ENCODE measurements around the gene SLC38A11. TPM values are rescaled to one million over a fixed set of nuclear protein-coding genes. Genes with fewer than 3 reads are reported as not detected.

The SLC38A11 gene
- total RNA-seq, 1 donor from 2014 or later: not detected

GRCh38 chr2:164888592-164888991 lies 66.7 kb downstream of the SLC38A11 start:
- Mint-ChIP-seq H3K27ac (no peak overlapping the region), H3K27me3 (ENCODE audit: insufficient read depth, low read depth) (no peaks in the 10 kb centered on the region), H3K4me1 (no peaks in the 10 kb centered on the region), H3K9me3 (no peaks in the 10 kb centered on the region), H3K4me3 (no peak overlapping the region), H3K36me3 (no peaks in the 10 kb centered on the region)
- Histone ChIP-seq H2AFZ (replicated peaks) (no peak overlapping the region), H3F3A (ENCODE audit: low read depth) (no peaks in the 10 kb centered on the region), H3K9ac (no peak overlapping the region), H3K4me1 (peaks cover 10% of the 10 kb centered on the region), H3K79me2 (ENCODE audit: low read depth) (no peaks in the 10 kb centered on the region), H3K9me3 (ENCODE audit: low read depth) (no peaks in the 10 kb centered on the region), H3K36me3 (no peaks in the 10 kb centered on the region), H4K20me1 (ENCODE audit: low read depth) (no peaks in the 10 kb centered on the region), H3K4me2 (no peak overlapping the region), H3K4me3 (no peak overlapping the region), H3K27me3 (no peaks in the 10 kb centered on the region), H3K27ac (no peak overlapping the region)
- TF ChIP-seq CTCF (IDR thresholded peaks at IDR 0.05): no peak
- no peak for TF ChIP-seq EZH2phosphoT487 (IDR thresholded peaks at IDR 0.05)
- no peak for TF ChIP-seq EZH2 (IDR thresholded peaks at IDR 0.05)
- no peak for DNase-seq (ENCODE audit: low spot score)

GRCh38 chr2:164887434-164888144 lies 67.7 kb downstream of the SLC38A11 start:
- no peak overlapping the region for H3K4me3 Mint-ChIP-seq
- Histone ChIP-seq H2AFZ (replicated peaks) (no peak overlapping the region), H3K9me3 (ENCODE audit: low read depth) (no peaks in the 10 kb centered on the region), H4K20me1 (ENCODE audit: low read depth) (no peaks in the 10 kb centered on the region), H3K4me2 (no peak overlapping the region), H3K27ac (no peak overlapping the region), H3K27me3 (no peaks in the 10 kb centered on the region), H3K4me1 (peaks cover 10% of the 10 kb centered on the region), H3F3A (ENCODE audit: low read depth) (no peaks in the 10 kb centered on the region), H3K36me3 (no peaks in the 10 kb centered on the region), H3K4me3 (no peak overlapping the region), H3K79me2 (ENCODE audit: low read depth) (no peaks in the 10 kb centered on the region), H3K9ac (no peak overlapping the region)
- no peak for DNase-seq (ENCODE audit: low spot score)
- no peaks in the 10 kb centered on the region for H3K9me3 Mint-ChIP-seq
- H3K27me3 Mint-ChIP-seq (ENCODE audit: insufficient read depth, low read depth): no peaks in the 10 kb centered on the region
- H3K27ac Mint-ChIP-seq: no peak overlapping the region
- H3K4me1 Mint-ChIP-seq: no peaks in the 10 kb centered on the region
- TF ChIP-seq EZH2phosphoT487 (IDR thresholded peaks at IDR 0.05) (no peak), EZH2 (IDR thresholded peaks at IDR 0.05) (no peak), CTCF (IDR thresholded peaks at IDR 0.05) (no peak)
- H3K36me3 Mint-ChIP-seq: no peaks in the 10 kb centered on the region

- TF ChIP-seq CTCF (IDR thresholded peaks at IDR 0.05) (no peak), EZH2 (IDR thresholded peaks at IDR 0.05) (no peak), EZH2phosphoT487 (IDR thresholded peaks at IDR 0.05) (no peak)
- no peak for DNase-seq (ENCODE audit: low spot score)
- Histone ChIP-seq H3K27ac (no peak overlapping the region), H3K79me2 (ENCODE audit: low read depth) (no peaks in the 10 kb centered on the region), H3K27me3 (no peaks in the 10 kb centered on the region), H4K20me1 (ENCODE audit: low read depth) (no peaks in the 10 kb centered on the region), H3K9me3 (ENCODE audit: low read depth) (no peaks in the 10 kb centered on the region), H3K9ac (no peak overlapping the region), H2AFZ (replicated peaks) (no peak overlapping the region), H3K4me2 (no peak overlapping the region), H3K36me3 (no peaks in the 10 kb centered on the region), H3F3A (ENCODE audit: low read depth) (no peaks in the 10 kb centered on the region), H3K4me3 (no peak overlapping the region), H3K4me1 (peaks cover 6% of the 10 kb centered on the region)
- Mint-ChIP-seq H3K4me1 (peaks cover 14% of the 10 kb centered on the region), H3K36me3 (no peaks in the 10 kb centered on the region), H3K9me3 (no peaks in the 10 kb centered on the region), H3K27me3 (ENCODE audit: insufficient read depth, low read depth) (no peaks in the 10 kb centered on the region), H3K27ac (no peak overlapping the region), H3K4me3 (no peak overlapping the region)
These were observed 73.0 kb downstream of the SLC38A11 start for GRCh38 chr2:164882276-164882675.
